Keratinocyte (primary cell): ENCODE data around the gene LHX4. TPM values are rescaled to one million over a fixed set of nuclear protein-coding genes. Genes with fewer than 3 reads are reported as not detected.

Source experiments
- DNase-seq: peaks from one replicate; pipeline ENCODE4 v3.0.0-alpha.2; 2011; ENCODE audit warnings: low read depth, missing footprints, low spot score
- FAIRE-seq: peaks from 2 replicates; lab custom pipeline; 2011; peaks lifted over from hg19 to GRCh38; lab: Jason Lieb, UNC
- H2AFZ ChIP-seq: 2 replicates; pipeline ENCODE4 v1.6.0; 2012; ENCODE audit warnings: low read length, control low read depth, inconsistent platforms; ENCODE audit not compliant: control insufficient read depth
- H3K27ac ChIP-seq: 2 replicates; pipeline ENCODE4 v1.5.1; 2011; ENCODE audit warnings: low read length; ENCODE audit not compliant: control insufficient read depth, insufficient read depth
- H3K27me3 ChIP-seq: 3 replicates; pipeline ENCODE4 v1.6.0; 2011; ENCODE audit warnings: low read length; ENCODE audit not compliant: control insufficient read depth, insufficient read depth; ENCODE audit errors: extremely low read depth
- H3K36me3 ChIP-seq, 2 experiments: 2 replicates in 1 of 2; 3 replicates in 1 of 2; pipeline ENCODE4 v1.5.1; 2011; ENCODE audit warnings: low read length in 2 of 2, mild to moderate bottlenecking in 1 of 2; ENCODE audit not compliant: control insufficient read depth in 2 of 2, insufficient read depth in 2 of 2; ENCODE audit errors: extremely low read depth in 1 of 2
- H3K4me1 ChIP-seq: 3 replicates; pipeline ENCODE4 v1.5.1; 2011; ENCODE audit warnings: low read length; ENCODE audit not compliant: control insufficient read depth, insufficient read depth; ENCODE audit errors: extremely low read depth
- H3K4me2 ChIP-seq: 3 replicates; pipeline ENCODE4 v1.6.0; 2011; ENCODE audit warnings: low read depth, low read length; ENCODE audit not compliant: control insufficient read depth, insufficient read depth; ENCODE audit errors: extremely low read depth
- H3K4me3 ChIP-seq, 3 experiments: fragments of 200-600 bp in 1 of 3; sonication (generic) in 1 of 3; 2 replicates in 2 of 3; 3 replicates in 1 of 3; pipeline ENCODE4 v1.5.1; 2011 to 2016; ENCODE audit warnings: low read length in 3 of 3, mild to moderate bottlenecking in 3 of 3, control low read depth in 2 of 3, inconsistent platforms in 1 of 3, low read depth in 1 of 3, mixed read lengths in 1 of 3, mixed run types in 1 of 3, moderate library complexity in 1 of 3; ENCODE audit not compliant: control insufficient read depth in 2 of 3, insufficient read depth in 2 of 3; ENCODE audit errors: extremely low read depth in 1 of 3
- H3K79me2 ChIP-seq: 2 replicates; pipeline ENCODE4 v1.6.0; 2012; ENCODE audit warnings: low read length; ENCODE audit not compliant: control insufficient read depth, insufficient read depth
- H3K9ac ChIP-seq: 3 replicates; pipeline ENCODE4 v1.6.0; 2011; ENCODE audit warnings: low read length; ENCODE audit not compliant: control insufficient read depth, insufficient read depth; ENCODE audit errors: extremely low read depth
- H3K9me1 ChIP-seq: 3 replicates; pipeline ENCODE4 v1.6.0; 2011; ENCODE audit warnings: low read length; ENCODE audit not compliant: control insufficient read depth, insufficient read depth; ENCODE audit errors: extremely low read depth
- H3K9me3 ChIP-seq: 2 replicates; pipeline ENCODE4 v1.5.1; 2012; ENCODE audit warnings: low read depth, low read length; ENCODE audit not compliant: control insufficient read depth
- H4K20me1 ChIP-seq: 3 replicates; pipeline ENCODE4 v1.6.0; 2011; ENCODE audit warnings: low read length; ENCODE audit not compliant: control insufficient read depth, insufficient read depth; ENCODE audit errors: extremely low read depth
- CTCF ChIP-seq, 3 experiments: IDR thresholded peaks in 1 of 3; conservative IDR thresholded peaks in 1 of 3; optimal IDR thresholded peaks in 1 of 3; 2 replicates in 2 of 3; 3 replicates in 1 of 3; pipeline versions ENCODE3 to v1.5.1; 2011; ENCODE audit warnings: low read length in 3 of 3, mild to moderate bottlenecking in 3 of 3, moderate library complexity in 2 of 3, control low read depth in 1 of 3, inconsistent platforms in 1 of 3; ENCODE audit not compliant: insufficient read depth in 2 of 3; ENCODE audit errors: extremely low read depth in 1 of 3
- EZH2 ChIP-seq: IDR thresholded peaks from one replicate; pipeline ENCODE4 v1.6.1; 2012; ENCODE audit warnings: inconsistent platforms, mild to moderate bottlenecking, low read length, moderate library complexity
- dilution Hi-C: fragments of 300-500 bp; cut with MboI; formaldehyde crosslinking; loops from one replicate; pipeline ENCODE4 v1.7.0; 2020; ENCODE audit warnings: low sequenced_read_pairs; ENCODE audit not compliant: extremely low pct_ligation_motif_present
- polyA plus RNA-seq, 5 experiments: library from polyadenylated mRNA; depleted of rRNA in 3 of 5; stranded (reverse) in 3 of 5; stranded (forward) in 1 of 5; unstranded in 1 of 5; fragments of >200 nt; gene quantifications; 1 replicate in 1 of 5; 2 replicates in 3 of 5; 3 replicates in 1 of 5; pipeline versions ENCODE4 v1.2.1 to v1.2.3, GENCODE V29; 2011 to 2012; ENCODE audit warnings: missing spikeins in 2 of 5, low read depth in 1 of 5, low replicate concordance in 1 of 5

The LHX4 gene
- polyA plus RNA-seq, 1 donor (not counting 4 experiments of a cell fraction or from before 2014, with no cell fraction given) = not detected

- no peak for FAIRE-seq
- no peaks in the 10 kb centered on the region for H3K9me3 ChIP-seq
- peaks cover 65% of the 10 kb centered on the region for H3K27me3 ChIP-seq
- no peaks in the 10 kb centered on the region for H3K9me1 ChIP-seq
- H3K4me2 ChIP-seq = no peak overlapping the region
- TF ChIP-seq CTCF (optimal IDR thresholded peaks at IDR 0.05 in 1 of 3, IDR thresholded peaks at IDR 0.05 in 1 of 3, conservative IDR thresholded peaks at IDR 0.05 in 1 of 3; ENCODE audit: extremely low read depth in 1 of 3, insufficient read depth in 2 of 3, low read length in 3 of 3) (no peak), EZH2 (no peak)
- no peak overlapping the region for H3K27ac ChIP-seq
- no peaks in the 10 kb centered on the region for H4K20me1 ChIP-seq
- H3K36me3 ChIP-seq = no peaks in the 10 kb centered on the region
- DNase-seq = no peak
- H3K4me1 ChIP-seq = peaks cover 4% of the 10 kb centered on the region
- dilution Hi-C loops = no loop called here
- no peak overlapping the region for H2AFZ ChIP-seq
- H3K79me2 ChIP-seq = no peaks in the 10 kb centered on the region
- no peak overlapping the region for H3K9ac ChIP-seq
- H3K4me3 ChIP-seq = no peak overlapping the region
These were observed 4.7 kb upstream of the LHX4 start for GRCh38 chr1:180225403-180225802.

GRCh38 chr1:180227861-180228647, 2.0 kb upstream of the LHX4 start:
- no peak for FAIRE-seq
- no peak overlapping the region for H3K4me2 ChIP-seq

More at GRCh38 chr1:180227861-180228647, 2.0 kb upstream of the LHX4 start:
- H3K27me3 ChIP-seq = peaks cover 86% of the 10 kb centered on the region
- TF ChIP-seq CTCF (optimal IDR thresholded peaks at IDR 0.05 in 1 of 3, IDR thresholded peaks at IDR 0.05 in 1 of 3, conservative IDR thresholded peaks at IDR 0.05 in 1 of 3; ENCODE audit: extremely low read depth in 1 of 3, insufficient read depth in 2 of 3, low read length in 3 of 3) (no peak), EZH2 (no peak)
- H3K36me3 ChIP-seq = no peaks in the 10 kb centered on the region
- no peaks in the 10 kb centered on the region for H4K20me1 ChIP-seq
- H2AFZ ChIP-seq = no peak overlapping the region
- H3K9me1 ChIP-seq = no peaks in the 10 kb centered on the region
- no peaks in the 10 kb centered on the region for H3K79me2 ChIP-seq
- no peak overlapping the region for H3K27ac ChIP-seq
- dilution Hi-C loops = no loop called here
- H3K9ac ChIP-seq = no peak overlapping the region
- H3K9me3 ChIP-seq = no peaks in the 10 kb centered on the region
- peaks cover 15% of the 10 kb centered on the region for H3K4me1 ChIP-seq
- DNase-seq = no peak
- no peak overlapping the region for H3K4me3 ChIP-seq
